K562 (cell line): ENCODE data around the gene B4GALT7. TPM values are rescaled to one million over a fixed set of nuclear protein-coding genes. Genes with fewer than 3 reads are reported as not detected.

Source experiments
- ATAC-seq: fragments of 200-7000 bp; cut with Tn5 transposase; 3 replicates; pipeline ENCODE4 v1.9.1; 2020; ENCODE audit warnings: moderate library complexity
- BruUV-seq: library from RNA; stranded (reverse); fragments of 400-500 nt; replicated peaks from 2 replicates; lab custom pipeline; 2021; lab: Mats Ljungman, UMichigan
- CTCF ChIA-PET: fragments of 300-600 bp; formaldehyde crosslinking; extraction: SDS; loops from one replicate; lab custom pipeline; 2021; ENCODE audit warnings: low intra/inter-chr PET ratio; lab: Yijun Ruan, JAX
- POLR2A ChIA-PET: fragments of 300-600, 350-650 bp; sonication (Branson Sonifier 250); formaldehyde crosslinking; extraction: SDS; loops from one replicate; lab custom pipeline; 2021; ENCODE audit warnings: antibody characterized with exemption, inconsistent platforms; lab: Yijun Ruan, JAX
- DNase-seq, 4 experiments: peaks; one replicate each; pipeline versions ENCODE4 v3.0.0 to v3.0.0-alpha.2; 2011 to 2018; ENCODE audit warnings: low spot score in 3 of 4, mixed read lengths in 3 of 4; ENCODE audit errors: extremely low read depth in 1 of 4
- FAIRE-seq: peaks from 2 replicates; lab custom pipeline; 2011; peaks lifted over from hg19 to GRCh38; lab: Jason Lieb, UNC
- H2AFZ ChIP-seq: 2 replicates; pipeline ENCODE4 v1.6.0; 2011; ENCODE audit warnings: low read depth, low read length, control low read depth, inconsistent platforms
- H3K27ac ChIP-seq: fragments of 200-600 bp; 3 replicates; pipeline ENCODE4 v1.8.0; 2011; ENCODE audit warnings: low read depth, mild to moderate bottlenecking, control low read depth, inconsistent platforms, low read length, moderate library complexity, mixed read lengths; ENCODE audit errors: extremely low read depth
- H3K27me3 ChIP-seq, 2 experiments: fragments of 300-600 bp in 1 of 2; 2 replicates in 1 of 2; 3 replicates in 1 of 2; pipeline versions ENCODE4 v1.6.0 to v1.8.0; 2011; ENCODE audit warnings: inconsistent platforms in 2 of 2, low read length in 2 of 2, mild to moderate bottlenecking in 1 of 2, mixed read lengths in 1 of 2, moderate library complexity in 1 of 2; ENCODE audit not compliant: control insufficient read depth in 2 of 2, insufficient read depth in 2 of 2
- H3K36me3 ChIP-seq: fragments of 300-600 bp; 3 replicates; pipeline ENCODE4 v1.8.0; 2011; ENCODE audit warnings: mild to moderate bottlenecking, low read length, inconsistent platforms; ENCODE audit not compliant: control insufficient read depth, insufficient read depth
- H3K4me1 ChIP-seq, 2 experiments: fragments of 200-600 bp in 1 of 2; replicated peaks in 1 of 2; 2 replicates in 1 of 2; 3 replicates in 1 of 2; pipeline versions ENCODE4 v1.5.1 to v1.8.0; 2011; ENCODE audit warnings: inconsistent platforms in 2 of 2, low read length in 2 of 2, mild to moderate bottlenecking in 1 of 2, mixed read lengths in 1 of 2, moderate library complexity in 1 of 2; ENCODE audit not compliant: control insufficient read depth in 2 of 2, insufficient read depth in 2 of 2
- H3K4me2 ChIP-seq: 2 replicates; pipeline ENCODE4 v1.6.1; 2011; ENCODE audit warnings: low read length, control low read depth, inconsistent platforms, mixed read lengths; ENCODE audit not compliant: insufficient read depth
- H3K4me3 ChIP-seq: fragments of 200-600 bp; sonication (generic), shearing (Covaris generic); 2 replicates; pipeline ENCODE4 v1.5.1; 2016; ENCODE audit warnings: control low read depth, inconsistent platforms
- H3K79me2 ChIP-seq: fragments of 200-600 bp; 3 replicates; pipeline ENCODE4 v1.8.0; 2011; ENCODE audit warnings: low read length, inconsistent platforms; ENCODE audit not compliant: control insufficient read depth, insufficient read depth
- H3K9ac ChIP-seq, 2 experiments: 2 replicates each; pipeline versions ENCODE4 v1.6.0 to v1.6.1; 2011; ENCODE audit warnings: low read depth in 2 of 2, low read length in 2 of 2, control low read depth in 1 of 2, inconsistent platforms in 1 of 2, mild to moderate bottlenecking in 1 of 2, mixed read lengths in 1 of 2; ENCODE audit not compliant: insufficient read depth in 1 of 2
- H3K9me1 ChIP-seq: one replicate; pipeline ENCODE4 v1.6.0; 2011; ENCODE audit warnings: inconsistent platforms, mild to moderate bottlenecking, low read length, moderate library complexity; ENCODE audit not compliant: control insufficient read depth, insufficient read depth
- H3K9me3 ChIP-seq: replicated peaks from 2 replicates; pipeline ENCODE4 v1.5.1; 2011; ENCODE audit warnings: low read depth, low read length, inconsistent platforms; ENCODE audit not compliant: control insufficient read depth, insufficient read depth
- H4K20me1 ChIP-seq: replicated peaks from 2 replicates; pipeline ENCODE4 v1.6.1; 2011; ENCODE audit warnings: low read length, inconsistent platforms, mixed read lengths; ENCODE audit not compliant: control insufficient read depth, insufficient read depth
- BRD4 ChIP-seq: fragments of 200-600 bp; sonication (generic); IDR thresholded peaks from 2 replicates; pipeline ENCODE4 v1.6.1; 2017; ENCODE audit warnings: inconsistent platforms
- CEBPB ChIP-seq: fragments of 450-650 bp; IDR thresholded peaks from 2 replicates; pipeline ENCODE4 v1.6.1; 2016; ENCODE audit warnings: missing genetic modification characterization, missing compliant biosample characterization
- EHMT2 ChIP-seq: fragments of 450-650 bp; IDR thresholded peaks from 2 replicates; pipeline ENCODE4 v1.6.1; 2018; ENCODE audit warnings: antibody characterized with exemption
- EZH2 ChIP-seq: IDR thresholded peaks from 2 replicates; pipeline ENCODE4 v1.6.1; 2012; ENCODE audit warnings: low read depth, mild to moderate bottlenecking, inconsistent platforms, low read length, borderline replicate concordance
- FOXJ2 ChIP-seq: fragments of 200-800 bp; sonication (Bioruptor generic); IDR thresholded peaks from 2 replicates; pipeline ENCODE4 v1.6.1; 2016; ENCODE audit warnings: missing genetic modification characterization, missing compliant biosample characterization
- HMBOX1 ChIP-seq: sonication (generic); IDR thresholded peaks from 2 replicates; pipeline ENCODE4 v1.6.1; 2016
- HOMEZ ChIP-seq: fragments of 250-450 bp; sonication (Bioruptor Pico); IDR thresholded peaks from 2 replicates; pipeline ENCODE4 v1.4.0; 2020; ENCODE audit warnings: mild to moderate bottlenecking, moderate library complexity
- JUN ChIP-seq, 2 experiments: sonication (generic) in 1 of 2; formaldehyde crosslinking in 1 of 2; IDR thresholded peaks; 2 replicates each; pipeline versions ENCODE4 v1.6.1 to v1.8.0; 2012 to 2022; ENCODE audit warnings: borderline replicate concordance in 2 of 2, mild to moderate bottlenecking in 2 of 2, improper control_type of control experiment in 1 of 2, low read depth in 1 of 2, low read length in 1 of 2, missing genetic modification reagents in 1 of 2
- KAT8 ChIP-seq: fragments of 450-650 bp; IDR thresholded peaks from 2 replicates; pipeline ENCODE4 v1.6.1; 2016; ENCODE audit warnings: low read depth, mild to moderate bottlenecking
- MTA1 ChIP-seq: fragments of 450-650 bp; IDR thresholded peaks from 2 replicates; pipeline ENCODE4 v1.6.1; 2017; ENCODE audit warnings: borderline replicate concordance
- PRDM10 ChIP-seq: fragments of 450-650 bp; IDR thresholded peaks from 2 replicates; pipeline ENCODE4 v1.6.1; 2018; ENCODE audit not compliant: partially characterized antibody
- PURB ChIP-seq: sonication (generic); formaldehyde crosslinking; IDR thresholded peaks from 2 replicates; pipeline ENCODE4 v1.9.0; 2021; ENCODE audit warnings: low read depth, mild to moderate bottlenecking, missing genetic modification reagents
- RB1 ChIP-seq: fragments of 450-650 bp; IDR thresholded peaks from 2 replicates; pipeline ENCODE4 v1.6.1; 2017; ENCODE audit warnings: low read depth, mild to moderate bottlenecking
- TEAD1 ChIP-seq, 2 experiments: fragments of 450-650 bp in 1 of 2; sonication (generic) in 1 of 2; formaldehyde crosslinking; IDR thresholded peaks; 2 replicates each; pipeline versions ENCODE4 v1.4.0 to v1.8.0; 2020 to 2022; ENCODE audit warnings: mild to moderate bottlenecking in 2 of 2, missing genetic modification reagents in 1 of 2
- ZNF197 ChIP-seq: fragments of 200-800 bp; sonication (Bioruptor generic); IDR thresholded peaks from 2 replicates; pipeline ENCODE4 v1.6.1; 2016; ENCODE audit warnings: low read depth, missing genetic modification characterization, missing compliant biosample characterization
- ZNF24 ChIP-seq: fragments of 450-650 bp; IDR thresholded peaks from 2 replicates; pipeline ENCODE4 v1.6.1; 2016
- ZNF408 ChIP-seq: fragments of 250-450 bp; sonication (Bioruptor Pico); IDR thresholded peaks from 2 replicates; pipeline ENCODE4 v1.4.0; 2020; ENCODE audit warnings: low read depth, mild to moderate bottlenecking, moderate library complexity
- ZNF561 ChIP-seq: fragments of 450-650 bp; formaldehyde crosslinking; conservative IDR thresholded peaks from 2 replicates; pipeline ENCODE4 v1.4.0; 2020; ENCODE audit warnings: mild to moderate bottlenecking, moderate library complexity
- WGBS: fragments of 100-300 bp; shearing (Covaris generic); methylation state at CpG from one replicate; pipeline ENCODE4 v1.1.6; 2016; ENCODE audit warnings: low coverage, mixed read lengths; ENCODE audit not compliant: insufficient coverage; ENCODE audit errors: missing lambda C conversion rate; 5-methylcytosine and 5-hydroxymethylcytosine counted together
- in situ Hi-C: fragments of 300-500 bp; cut with MboI; formaldehyde crosslinking; loops from 4 replicates; pipeline ENCODE4 v1.15.0; 2018; ENCODE audit warnings: inconsistent platforms, mixed read lengths
- intact Hi-C: fragments of 100-400 bp; cut with micrococcal nuclease; formaldehyde crosslinking; loops from 2 replicates; pipeline ENCODE4 v1.14.2; 2022
- polyA plus RNA-seq, 8 experiments: library from polyadenylated mRNA; depleted of rRNA in 4 of 8; stranded (reverse) in 5 of 8; unstranded in 3 of 8; fragments of >200 nt; fragmentation: Nextera tagmentation in 2 of 8; fragmentation: Illumina TruSeq in 1 of 8; extraction: Ambion mirVana in 2 of 8; extraction: Trizol in 1 of 8; gene quantifications; 2 replicates each; pipeline versions ENCODE4 v1.2.1 to v1.2.3, GENCODE V29; 2011 to 2014; ENCODE audit warnings: inconsistent platforms in 1 of 8, missing spikeins in 1 of 8
- total RNA-seq, 7 experiments: library from RNA; depleted of rRNA in 6 of 7; stranded (reverse); fragments of >200 nt in 6 of 7; fragmentation: Illumina TruSeq in 2 of 7; extraction: Trizol in 2 of 7; gene quantifications; 2 replicates each; pipeline versions ENCODE4 v1.2.1 to v1.2.3, GENCODE V29; 2011 to 2021; ENCODE audit warnings: low replicate concordance in 1 of 7

Gene B4GALT7
- total and polyA plus RNA-seq, 9 of the 15 experiments (the other 6 are each of a cell fraction or from before 2014, with no cell fraction given): 0.34 to 17.7 (median 9.1) TPM

GRCh38 chr5:177565046-177565445, 34.9 kb upstream of the B4GALT7 start:
- no peak overlapping the region; the same call in 1 of the 2 replicates for H3K4me2 ChIP-seq
- H3K79me2 ChIP-seq: no peaks in the 10 kb centered on the region
- no peaks in the 10 kb centered on the region for H3K36me3 ChIP-seq
- no peaks in the 10 kb centered on the region for H3K27me3 ChIP-seq
- no peaks in the 10 kb centered on the region for H3K9me3 ChIP-seq
- peak overlapping the region; percentile 27 for H2AFZ ChIP-seq
- ATAC-seq: peak; percentile 72
- peaks cover 21 to 22% of the 10 kb centered on the region in 2 experiments; a peak in 3 of 5 replicates for H3K4me1 ChIP-seq
- no TSS peak for BruUV-seq
- intact Hi-C loops: no loop called here
- ChIA-PET CTCF (no interaction called here), POLR2A (interaction anchor here (0.6 to 1.4 kb wide), 6 partner anchors 8 to 862 kb away, joined by 3 read pairs; partner anchors contain the start of gene LMAN2)
- no peaks in the 10 kb centered on the region for H3K9me1 ChIP-seq
- H3K9ac ChIP-seq: no peak overlapping the region
- peak in 2 of 4 experiments; percentile 57 to 70 for DNase-seq
- peak; percentile 74 for FAIRE-seq
- H3K27ac ChIP-seq: peak overlapping the region; percentile 3; the same call in 1 of the 3 replicates
- in situ Hi-C loops: no loop called here
- H3K4me3 ChIP-seq: no peak overlapping the region
- 27% methylated on average over 8 of the region's 8 CpGs for WGBS
- H4K20me1 ChIP-seq: no peaks in the 10 kb centered on the region
- TF ChIP-seq HOMEZ (CRISPR knock-in tag): no peak
- no peak for TF ChIP-seq ZNF561 (CRISPR knock-in tag)
- TF ChIP-seq ZNF24: no peak
- no peak for TF ChIP-seq EZH2
- TF ChIP-seq RB1: no peak
- no peak for TF ChIP-seq JUN (IDR thresholded peaks at IDR 0.05; ENCODE audit: borderline replicate concordance, low read depth, low read length)
- TF ChIP-seq JUN (CRISPR knock-in tag; IDR thresholded peaks at IDR 0.05; ENCODE audit: borderline replicate concordance): no peak
- TF ChIP-seq PRDM10: peak; percentile 9
- TF ChIP-seq CEBPB (tag): 0 out of 2 replicates have a peak, but pooled peaks have one; percentile 26
- no peak for TF ChIP-seq MTA1
- TF ChIP-seq HMBOX1: peak; percentile 64; the same call in 1 of the 2 replicates
- no peak for TF ChIP-seq PURB (CRISPR knock-in tag)
- TF ChIP-seq ZNF197 (CRISPR knock-in tag): no peak
- no peak for TF ChIP-seq FOXJ2 (tag)
- TF ChIP-seq TEAD1 (CRISPR knock-in tag; IDR thresholded peaks at IDR 0.05): no peak
- TF ChIP-seq EHMT2: peak; percentile 6; the same call in 1 of the 2 replicates
- no peak for TF ChIP-seq BRD4
- TF ChIP-seq ZNF408 (CRISPR knock-in tag): no peak
- TF ChIP-seq KAT8: no peak
